Mucosa of gallbladder (tissue), 1 donor: Measurements from ENCODE around the gene CTNNBL1. TPM values are rescaled to one million over a fixed set of nuclear protein-coding genes. Genes with fewer than 3 reads are reported as not detected.
"Not testable (repeated sequence)": the region's sequence is repeated elsewhere in the genome, so short reads cannot be mapped to it uniquely, and the experiment has no call there.

Source experiments
- DNase-seq: peaks from one replicate; pipeline ENCODE4 v3.0.0-alpha.2; 2020; ENCODE audit warnings: low spot score
- total RNA-seq: library from RNA; stranded (reverse); gene quantifications from one replicate; pipeline ENCODE4 v1.2.1, GENCODE V29; 2021
- donor health status: DM: no; HTN: no; CAD: no.

Gene CTNNBL1, protein sequence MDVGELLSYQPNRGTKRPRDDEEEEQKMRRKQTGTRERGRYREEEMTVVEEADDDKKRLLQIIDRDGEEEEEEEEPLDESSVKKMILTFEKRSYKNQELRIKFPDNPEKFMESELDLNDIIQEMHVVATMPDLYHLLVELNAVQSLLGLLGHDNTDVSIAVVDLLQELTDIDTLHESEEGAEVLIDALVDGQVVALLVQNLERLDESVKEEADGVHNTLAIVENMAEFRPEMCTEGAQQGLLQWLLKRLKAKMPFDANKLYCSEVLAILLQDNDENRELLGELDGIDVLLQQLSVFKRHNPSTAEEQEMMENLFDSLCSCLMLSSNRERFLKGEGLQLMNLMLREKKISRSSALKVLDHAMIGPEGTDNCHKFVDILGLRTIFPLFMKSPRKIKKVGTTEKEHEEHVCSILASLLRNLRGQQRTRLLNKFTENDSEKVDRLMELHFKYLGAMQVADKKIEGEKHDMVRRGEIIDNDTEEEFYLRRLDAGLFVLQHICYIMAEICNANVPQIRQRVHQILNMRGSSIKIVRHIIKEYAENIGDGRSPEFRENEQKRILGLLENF
- 44.0 TPM for total RNA-seq

DNA sequence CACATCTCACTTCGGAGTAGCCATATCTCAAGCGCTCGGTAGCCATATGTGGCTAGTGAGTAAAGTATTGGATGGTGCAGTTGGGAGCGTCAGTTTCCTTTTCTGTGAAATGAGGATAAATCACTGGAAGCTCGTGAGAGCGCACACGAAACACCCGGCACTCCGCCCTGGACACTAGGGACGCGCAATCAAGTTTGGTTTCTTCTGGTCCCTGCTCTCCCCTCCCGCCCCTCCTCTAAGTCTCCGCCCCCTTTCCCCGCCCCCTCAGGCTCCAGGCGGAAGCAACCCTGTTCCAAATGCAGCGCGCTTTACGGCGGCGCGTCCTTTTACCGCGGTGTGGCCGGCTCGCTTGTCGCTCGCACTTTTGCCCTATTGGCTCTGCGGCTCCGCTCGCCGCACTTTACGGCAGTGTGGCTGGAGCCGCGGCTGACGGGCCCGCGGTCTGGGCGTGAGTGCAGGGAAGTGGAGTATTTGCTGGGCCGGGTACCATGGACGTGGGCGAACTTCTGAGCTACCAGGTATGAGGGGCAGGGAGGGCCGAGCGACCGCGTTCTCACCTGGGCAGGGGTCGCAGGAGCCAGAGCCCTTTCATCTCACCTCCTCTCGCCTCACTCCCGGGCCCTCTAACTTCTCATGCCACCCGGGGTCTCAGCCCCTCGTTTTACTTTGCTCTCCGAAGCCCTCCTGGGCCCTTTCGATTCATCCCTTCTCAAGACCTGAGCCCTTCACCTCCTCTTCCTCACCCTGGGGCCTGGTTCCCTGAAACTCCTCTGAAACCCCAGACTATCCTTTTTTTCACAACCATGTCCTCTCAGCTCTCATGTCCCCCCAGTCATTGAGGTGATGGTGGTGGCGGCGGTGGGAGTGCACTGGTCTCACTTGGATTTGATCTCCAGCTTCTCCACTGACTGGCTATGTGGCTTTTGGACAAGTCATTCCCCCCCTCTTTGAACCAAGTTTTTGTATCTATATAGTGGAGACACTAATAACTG is at the start of gene CTNNBL1:
TSS of gene CTNNBL1 (plus strand) at position 396 of the 992 bp plus-strand sequence. CDS start at position 489, 93 bp downstream.
- peak; percentile 98 for DNase-seq

GRCh38 chr20:37644605-37645004 is 49.2 kb upstream of the CTNNBL1 start:
- no peak for DNase-seq

GRCh38 chr20:37647946-37648345 is 45.9 kb upstream of the CTNNBL1 start:
- DNase-seq: no peak

DNA sequence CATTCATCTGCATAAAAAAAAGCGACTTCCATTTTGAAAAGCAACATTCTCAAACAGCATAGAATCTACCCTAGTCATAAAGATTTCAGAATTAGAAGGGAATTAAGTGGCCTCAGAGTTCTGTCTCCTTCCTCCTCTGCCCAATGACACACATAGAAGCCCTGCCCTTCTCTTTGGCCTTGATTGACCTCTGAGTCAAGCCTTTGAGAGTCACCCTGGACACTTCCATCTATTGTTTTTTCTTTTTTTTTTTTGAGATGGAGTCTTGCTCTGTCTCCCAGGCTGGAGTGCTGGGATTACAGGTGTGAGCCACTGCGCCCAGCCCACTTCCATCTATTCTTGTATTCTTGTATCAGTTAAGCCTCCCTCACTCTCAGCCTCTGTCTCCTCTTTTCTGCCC is 44.8 kb upstream of the CTNNBL1 start:
- DNase-seq: no peak

DNA sequence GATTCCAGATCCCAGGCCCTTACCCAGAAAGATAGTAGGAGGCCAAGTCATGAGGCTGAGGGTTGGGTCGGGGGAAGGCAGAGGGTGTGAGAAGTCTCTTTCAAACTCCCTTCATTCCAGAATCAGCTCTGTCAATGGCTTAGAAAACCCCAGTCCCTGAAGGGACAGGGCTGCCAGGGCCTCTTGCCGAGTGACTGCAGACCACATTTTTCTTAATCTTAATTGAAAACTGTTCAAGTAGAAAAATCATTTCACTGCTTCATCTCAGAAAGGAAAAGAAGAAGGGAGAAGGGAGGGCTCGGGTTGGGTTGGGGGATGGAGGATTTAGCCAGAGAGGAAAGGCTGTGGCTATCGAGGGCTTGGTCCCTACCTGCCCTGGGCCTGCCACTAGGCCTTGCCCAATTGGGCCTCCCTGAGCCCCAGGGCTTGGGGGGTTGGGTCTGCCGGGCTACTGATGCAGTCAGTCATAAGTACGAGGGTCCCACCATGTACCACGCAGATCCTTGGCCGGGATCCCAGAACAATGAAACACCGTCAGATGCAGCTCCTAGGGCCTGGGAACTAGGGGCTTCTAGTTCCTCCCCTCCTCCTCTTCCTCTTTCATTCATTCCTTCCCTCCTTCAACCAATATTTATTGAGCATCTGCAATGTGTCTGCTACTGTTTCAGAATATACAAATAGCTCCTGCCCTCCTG is 44.0 kb upstream of the CTNNBL1 start:
- DNase-seq: no peak

DNA sequence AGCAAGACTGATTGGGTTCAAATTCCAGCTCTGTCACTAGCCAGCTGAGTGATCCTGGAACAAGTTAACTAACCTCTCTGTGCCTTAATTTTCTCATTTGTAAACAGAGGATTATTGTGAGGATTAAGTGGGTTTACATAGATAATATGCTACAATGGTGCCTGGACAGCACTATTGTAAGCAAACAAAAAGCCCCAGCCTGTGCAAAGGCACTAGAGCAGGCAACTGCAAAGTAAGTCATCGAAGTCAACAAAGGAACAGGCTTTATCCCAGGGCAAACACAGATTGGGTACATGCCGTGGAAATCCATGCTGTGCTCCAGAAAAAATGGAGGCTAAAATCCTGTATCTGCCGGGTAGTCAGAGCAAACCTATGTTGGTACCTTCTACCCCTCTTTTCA is 43.2 kb upstream of the CTNNBL1 start:
- DNase-seq: no peak

DNA sequence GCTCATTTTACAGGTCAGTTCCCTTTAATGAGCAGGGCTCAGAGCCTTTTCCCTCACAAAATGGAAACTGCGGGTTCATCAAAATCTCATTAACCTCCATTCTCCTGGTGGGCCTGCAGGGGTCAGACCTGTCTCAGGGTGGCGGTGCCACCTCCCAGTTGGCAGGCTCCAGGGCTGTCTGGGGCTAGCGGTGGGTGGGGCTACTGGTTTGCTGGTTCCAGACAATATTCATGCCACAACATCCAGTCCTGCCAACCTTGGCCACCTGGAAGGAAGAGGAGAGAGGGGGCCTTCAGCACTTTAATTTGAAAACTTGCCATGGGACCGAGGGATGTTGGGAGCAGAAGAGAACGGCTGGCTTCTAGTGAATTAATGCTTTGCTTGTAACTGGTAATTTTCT is 41.9 kb upstream of the CTNNBL1 start:
- no peak for DNase-seq

DNA sequence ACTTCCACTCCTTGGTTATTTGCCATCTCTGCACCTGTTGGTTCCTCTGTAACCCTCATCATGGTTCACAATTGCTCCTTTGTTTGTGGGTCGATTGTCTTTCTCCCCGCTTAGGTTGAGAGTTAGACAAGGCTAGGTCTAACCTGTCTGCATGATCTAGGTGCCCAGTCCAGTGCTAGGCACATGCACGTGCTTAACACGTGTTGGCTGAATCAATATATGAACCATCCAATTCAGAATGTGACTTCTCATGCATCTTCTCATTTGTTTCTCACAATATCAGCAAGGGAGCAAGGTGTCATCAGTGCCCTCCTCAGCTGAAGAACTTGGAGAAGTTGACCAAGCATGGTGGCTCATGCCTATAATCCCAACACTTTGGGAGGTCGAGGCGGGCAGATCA is 36.9 kb upstream of the CTNNBL1 start:
- no peak for DNase-seq

DNA sequence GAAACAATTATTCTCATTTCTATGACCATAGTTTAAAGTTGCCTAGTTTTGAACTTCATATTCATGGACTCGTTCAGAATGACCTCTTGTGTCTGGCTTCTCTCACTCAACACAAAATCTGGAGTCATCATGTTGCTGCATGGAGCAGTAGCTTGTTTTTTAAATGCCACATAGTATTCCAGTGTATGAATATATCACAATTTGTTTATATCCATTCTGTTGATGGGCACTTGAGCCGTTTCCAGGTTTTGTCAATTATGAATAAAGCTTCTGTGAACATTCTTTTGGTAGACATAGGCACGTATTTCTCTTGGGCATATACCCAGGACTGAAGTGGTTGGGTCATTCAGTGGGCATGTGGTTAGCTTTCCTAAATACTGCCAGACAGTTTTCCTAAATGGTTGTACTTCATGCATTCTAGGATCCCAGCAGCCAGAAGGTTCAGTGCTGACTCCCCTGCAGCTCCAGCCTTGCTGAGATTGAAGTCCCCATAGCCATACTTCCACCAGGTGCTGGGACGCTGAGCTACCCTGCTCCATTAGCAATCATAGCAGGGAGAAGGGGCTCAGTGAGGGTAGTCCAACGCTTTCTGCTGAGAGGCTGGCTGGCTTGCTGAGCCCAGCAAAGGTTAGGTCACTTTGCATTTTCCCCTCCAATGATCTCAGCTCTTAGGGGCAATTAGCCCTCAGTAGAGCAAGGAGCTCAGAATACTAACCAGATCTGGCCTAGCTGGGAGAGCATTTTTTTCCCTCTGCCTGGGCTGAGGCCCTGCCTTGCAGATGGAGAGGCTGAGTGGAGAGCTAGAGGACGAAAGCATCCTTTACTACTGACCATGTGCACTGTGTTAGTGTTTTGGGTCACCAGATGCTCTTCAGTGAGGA is 35.7 kb upstream of the CTNNBL1 start:
- DNase-seq: no peak

DNA sequence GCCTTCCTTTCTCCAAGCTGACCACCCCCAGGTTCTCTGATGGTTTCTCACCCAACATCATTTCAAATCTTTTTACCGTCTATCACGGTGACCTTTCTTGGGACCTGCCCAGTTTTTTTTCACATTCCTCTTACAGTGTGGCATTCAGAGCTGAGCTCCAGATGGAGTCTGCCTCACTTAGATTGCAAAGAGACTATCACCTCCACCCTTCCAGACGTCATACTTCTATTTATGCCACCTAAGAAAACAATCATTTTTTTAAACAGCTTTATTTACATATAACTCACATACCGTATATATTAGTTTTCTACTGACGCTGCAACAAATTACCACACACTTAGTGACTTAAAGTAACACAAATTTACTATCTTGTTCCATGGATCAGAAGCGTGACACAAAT is 32.3 kb upstream of the CTNNBL1 start:
- DNase-seq: no peak

- DNase-seq: no peak
These were observed 31.5 kb upstream of the CTNNBL1 start for GRCh38 chr20:37662308-37662707.

GRCh38 chr20:37664595-37664994 is 29.2 kb upstream of the CTNNBL1 start:
- DNase-seq: not testable (repeated sequence)

DNA sequence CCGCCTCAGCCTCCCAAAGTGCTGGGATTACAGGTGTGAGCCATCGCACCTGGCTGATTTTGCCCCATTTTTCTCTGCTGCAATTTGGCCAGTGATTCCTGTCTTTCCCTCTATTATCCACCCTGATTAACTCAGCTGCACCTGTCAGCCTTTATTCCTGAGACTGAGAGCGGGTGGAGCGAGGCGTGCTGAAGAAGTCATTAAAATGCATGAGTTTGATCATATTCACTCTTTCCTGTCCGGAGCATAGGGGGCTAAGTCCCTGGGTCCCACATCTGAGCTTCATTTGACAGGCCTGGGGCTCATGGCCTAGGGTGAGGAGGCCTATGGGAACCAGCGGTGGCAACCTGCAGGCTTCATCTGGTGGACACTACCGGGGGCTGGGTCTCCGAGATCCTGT is 25.7 kb upstream of the CTNNBL1 start:
- no peak for DNase-seq

DNA sequence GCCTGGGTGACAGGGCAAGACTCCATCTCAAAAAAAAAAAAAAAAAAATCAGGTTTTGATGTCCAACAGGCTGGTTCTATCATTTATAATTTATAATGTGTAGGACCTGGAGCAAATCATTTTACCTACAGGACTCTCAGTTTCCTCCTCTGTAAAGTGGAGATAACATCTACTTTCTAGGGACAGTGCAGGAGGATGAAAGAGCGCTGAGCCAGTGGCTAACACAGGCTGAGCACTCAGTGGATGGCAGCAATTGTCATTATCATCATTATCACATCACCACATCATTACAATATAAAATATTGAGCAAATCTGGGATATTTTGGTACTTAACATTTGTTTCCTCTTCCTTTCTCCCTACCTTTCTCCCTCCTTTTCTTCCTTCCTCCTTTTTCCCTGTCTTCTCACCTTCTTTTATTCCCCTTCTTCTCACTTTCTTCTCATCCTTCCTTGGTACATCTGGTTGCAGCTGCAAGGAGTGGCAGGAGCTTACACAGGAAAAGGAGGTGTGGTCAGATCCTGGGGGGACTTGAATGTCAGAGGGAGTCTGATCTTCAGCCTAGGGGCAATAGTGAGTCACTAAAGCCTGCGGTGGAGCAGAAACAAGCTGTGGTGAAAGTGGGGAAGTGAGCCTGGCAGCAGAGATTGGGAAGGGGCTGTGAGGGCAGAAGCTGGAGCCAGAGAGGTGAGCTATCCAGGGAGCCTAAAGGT is 24.6 kb upstream of the CTNNBL1 start:
- DNase-seq: no peak

DNA sequence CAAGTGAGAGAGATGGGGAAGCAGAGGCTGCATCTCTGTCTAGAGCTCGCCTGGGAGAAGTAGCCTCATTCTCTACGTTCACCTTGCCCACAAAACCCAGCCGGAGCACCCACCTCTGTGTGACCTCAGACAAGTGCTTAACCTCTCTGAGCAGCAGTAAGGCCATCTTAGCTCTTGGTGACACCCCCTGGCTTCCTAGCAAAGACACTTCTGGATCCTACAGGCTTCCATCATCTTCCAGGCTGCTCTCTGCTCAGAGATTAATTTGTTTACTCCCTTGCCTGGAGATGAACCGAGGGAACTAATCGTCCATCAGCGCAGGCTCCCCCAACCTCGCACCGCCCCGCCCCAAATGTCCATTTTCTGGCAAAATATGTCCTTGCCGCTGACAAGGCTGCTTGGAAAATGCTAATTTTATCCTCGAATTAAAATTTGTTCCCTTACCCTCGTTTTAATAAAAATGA is 24.0 kb upstream of the CTNNBL1 start:
- no peak for DNase-seq

GRCh38 chr20:37670351-37670791 is 23.5 kb upstream of the CTNNBL1 start:
- no peak for DNase-seq

DNA sequence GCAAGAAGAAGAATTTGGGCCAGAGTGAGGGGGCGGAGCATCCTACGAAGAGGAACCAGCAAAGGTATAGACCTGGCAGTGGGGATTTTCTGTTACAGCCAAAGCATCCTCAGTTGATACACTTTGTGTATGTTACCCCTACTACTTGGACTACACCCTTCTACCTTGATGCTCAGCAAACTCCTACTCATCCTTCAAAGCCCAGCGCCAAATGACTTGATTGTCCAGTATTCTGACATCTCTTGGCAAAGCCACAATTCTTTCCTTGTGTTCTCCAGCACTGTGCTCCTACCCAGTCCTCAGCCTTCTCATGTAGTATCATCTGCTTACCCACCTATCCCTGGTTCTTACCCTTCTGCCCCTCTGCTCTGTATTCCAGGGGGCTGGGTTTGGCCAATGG is 21.7 kb upstream of the CTNNBL1 start:
- DNase-seq: no peak

DNA sequence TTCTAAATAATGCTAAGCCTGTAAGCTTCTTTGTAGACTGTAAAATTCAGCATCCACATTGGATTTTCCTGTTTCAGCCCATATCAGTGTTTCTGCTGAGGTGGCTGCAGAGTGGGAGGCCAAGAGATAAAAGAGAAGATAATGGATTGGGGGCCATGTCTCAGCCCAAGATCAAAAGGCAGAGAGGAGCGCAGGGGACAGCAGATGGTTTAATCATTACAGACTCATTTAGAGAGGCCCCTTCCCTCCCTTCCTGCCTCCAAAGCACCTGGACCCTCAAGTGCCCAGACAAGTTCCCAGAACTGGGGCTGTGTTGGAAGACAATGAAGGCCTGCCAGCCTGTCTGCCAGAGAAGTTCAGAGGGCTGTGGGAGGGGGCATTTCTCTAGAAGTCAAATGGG is 20.4 kb upstream of the CTNNBL1 start:
- DNase-seq: no peak

GRCh38 chr20:37676440-37676839 is 17.4 kb upstream of the CTNNBL1 start:
- DNase-seq: no peak
